Measurements from ENCODE around the gene ROBO2.

The ROBO2 gene

DNA sequence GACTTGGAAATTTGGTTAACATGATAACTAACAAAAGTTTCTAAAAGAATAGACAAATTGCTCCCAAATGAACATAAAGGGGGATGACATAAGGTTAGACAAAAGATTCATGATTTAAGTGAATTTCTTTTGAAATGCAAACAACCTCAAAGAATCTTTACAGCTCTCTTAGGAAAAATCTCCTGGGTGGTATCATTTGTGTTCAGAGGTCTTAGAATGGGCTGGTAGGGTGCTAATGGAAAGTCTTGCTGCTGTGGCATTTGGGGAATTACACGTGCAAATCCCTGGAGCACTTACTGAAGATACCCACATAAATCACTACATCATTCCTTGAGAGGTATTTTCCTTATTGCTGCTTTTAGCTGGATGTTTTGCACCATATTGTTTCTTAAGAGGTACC is 14.4 kb upstream of the ROBO2 start:
- no peak for TF ChIP-seq CTCF (IDR thresholded peaks at IDR 0.05; ENCODE audit: borderline replicate concordance, insufficient read depth, low read depth, low read length)
- no peak overlapping the region for H3K4me3 ChIP-seq (ENCODE audit: low read depth, low read length)

GRCh38 chr3:77026904-77027634 is 12.8 kb upstream of the ROBO2 start:
- no peak overlapping the region for H3K4me3 ChIP-seq (ENCODE audit: low read depth, low read length)
- no peak for TF ChIP-seq CTCF (IDR thresholded peaks at IDR 0.05; ENCODE audit: borderline replicate concordance, insufficient read depth, low read depth, low read length)

DNA sequence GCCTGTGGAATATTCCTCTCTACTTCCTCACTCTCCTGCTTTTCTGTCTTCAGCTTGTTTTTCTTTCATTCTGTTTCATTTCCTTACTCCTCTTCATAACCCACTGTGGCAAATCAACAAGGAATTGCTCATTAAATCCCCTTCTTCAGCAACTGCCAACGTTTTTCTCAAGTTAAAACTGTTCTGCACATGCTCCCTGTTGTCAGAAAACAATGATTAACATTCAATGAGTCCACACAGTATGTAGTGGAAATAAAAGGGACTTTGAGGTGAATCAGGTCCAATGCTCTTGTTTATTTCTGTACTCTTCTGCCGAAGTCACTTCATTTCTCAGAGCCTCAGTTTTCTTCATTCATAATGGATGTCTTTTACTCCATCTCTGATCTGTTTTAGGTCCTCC is 11.9 kb upstream of the ROBO2 start:
- no peak overlapping the region for H3K4me3 ChIP-seq (ENCODE audit: low read depth, low read length)
- TF ChIP-seq CTCF (IDR thresholded peaks at IDR 0.05; ENCODE audit: borderline replicate concordance, insufficient read depth, low read depth, low read length): no peak

DNA sequence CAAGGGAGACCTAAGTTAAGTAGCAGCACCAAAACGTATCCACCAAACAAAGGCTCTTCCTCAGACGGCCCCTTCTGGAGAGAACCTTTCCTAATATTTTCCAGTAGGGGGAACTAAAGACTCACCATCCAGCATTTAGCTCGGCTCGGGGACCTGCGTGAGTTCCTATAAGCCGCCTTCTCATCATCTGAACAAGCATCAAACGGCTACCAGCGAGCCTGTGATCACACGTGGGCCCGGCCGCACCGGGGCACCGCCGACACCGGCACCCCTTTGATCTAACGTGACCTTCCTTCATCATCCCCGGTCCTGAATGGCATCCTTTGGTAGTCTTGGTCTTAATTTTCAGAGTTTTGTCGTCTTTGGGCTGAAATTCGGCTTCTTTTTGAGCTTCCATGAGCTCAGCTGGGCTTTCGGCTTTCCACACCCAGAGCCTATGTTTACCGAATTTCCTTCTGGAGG is 1.4 kb upstream of the ROBO2 start:
- H3K4me3 ChIP-seq (ENCODE audit: low read depth, low read length): no peak overlapping the region

GRCh38 chr3:77038930-77039605 is 831 bp upstream of the ROBO2 start:
- no peak overlapping the region for H3K4me3 ChIP-seq (ENCODE audit: low read depth, low read length)
- no peak for TF ChIP-seq CTCF (IDR thresholded peaks at IDR 0.05; ENCODE audit: borderline replicate concordance, insufficient read depth, low read depth, low read length)

More for the DNA sequence above, 1.4 kb upstream of the ROBO2 start:
- TF ChIP-seq CTCF (IDR thresholded peaks at IDR 0.05; ENCODE audit: borderline replicate concordance, insufficient read depth, low read depth, low read length): 0 out of 2 replicates have a peak, but pooled peaks have one; percentile 5

DNA sequence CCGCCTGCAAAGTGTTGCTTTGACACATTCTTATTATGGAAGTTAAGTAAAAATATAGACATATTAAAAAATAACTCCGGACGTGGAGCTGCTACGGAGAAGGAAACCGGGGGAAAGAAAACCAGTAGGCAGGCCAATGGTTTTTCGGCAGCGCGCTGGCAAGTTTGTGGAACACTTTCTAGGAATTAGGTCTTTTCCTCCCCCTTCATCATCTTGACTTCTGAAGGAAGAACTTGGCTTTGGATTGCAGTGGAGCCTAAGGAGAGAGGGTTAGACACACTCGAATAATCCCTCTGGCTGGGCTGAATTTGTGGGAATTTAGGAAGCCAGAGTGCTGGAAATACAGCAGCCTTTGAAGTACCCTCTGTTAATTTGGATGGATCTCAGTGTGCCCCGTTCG is 317 bp downstream of the ROBO2 start:
- TF ChIP-seq CTCF (IDR thresholded peaks at IDR 0.05; ENCODE audit: borderline replicate concordance, insufficient read depth, low read depth, low read length): no peak
- no peak overlapping the region for H3K4me3 ChIP-seq (ENCODE audit: low read depth, low read length)

Data from GM12875 (cell line).